Colonic mucosa (tissue), 4 donors: ENCODE results near the gene SYK. TPM values are rescaled to one million over a fixed set of nuclear protein-coding genes. Genes with fewer than 3 reads are reported as not detected.

Source experiments
- DNase-seq: peaks from one replicate; pipeline ENCODE4 v3.0.0-alpha.2; 2020
- H3K27ac ChIP-seq: fragments of 200-600 bp; one replicate; pipeline ENCODE4 v1.8.0; 2021
- H3K27me3 ChIP-seq: fragments of 200-600 bp; one replicate; pipeline ENCODE4 v1.8.0; 2021
- H3K36me3 ChIP-seq: fragments of 200-600 bp; one replicate; pipeline ENCODE4 v1.8.0; 2021
- H3K4me1 ChIP-seq: fragments of 200-600 bp; one replicate; pipeline ENCODE4 v1.8.0; 2021; ENCODE audit warnings: mild to moderate bottlenecking
- H3K4me3 ChIP-seq: fragments of 200-600 bp; one replicate; pipeline ENCODE4 v1.8.0; 2021
- H3K9ac ChIP-seq, 2 donors: one replicate each; pipeline ENCODE4 v1.7.0; 2013; ENCODE audit warnings: control low read depth in 2 of 2, low read depth in 2 of 2, low read length in 2 of 2
- H3K9me3 ChIP-seq: fragments of 200-600 bp; one replicate; pipeline ENCODE4 v1.8.0; 2021
- intact Hi-C: fragments of 100-400 bp; cut with DNase I; formaldehyde crosslinking; loops from one replicate; pipeline ENCODE4 v1.14.1; 2022
- total RNA-seq, 2 donors: library from RNA; stranded (reverse); fragmentation: NEBNext Ultra II Directional in 1 of 2; extraction: Animal tissue kit (Norgen Biotek cat#: 25700) in 1 of 2; gene quantifications; one replicate each; pipeline ENCODE4 v1.2.1, GENCODE V29; 2021
- TF ChIP-seq, protein P1 (sequence below): fragments of 200-600 bp; IDR thresholded peaks from one replicate; pipeline ENCODE4 v1.8.0; 2022; ENCODE audit warnings: antibody characterized with exemption, mild to moderate bottlenecking
- donor health status: healthy.
- donor health status: DM: no; HTN: no; CAD: no.
- donor health status: DM: no; HTN: no; CAD: no.

SYK gene
- total RNA-seq, 2 donors from 2014 or later, result 58.1 to 92.6 TPM

DNA sequence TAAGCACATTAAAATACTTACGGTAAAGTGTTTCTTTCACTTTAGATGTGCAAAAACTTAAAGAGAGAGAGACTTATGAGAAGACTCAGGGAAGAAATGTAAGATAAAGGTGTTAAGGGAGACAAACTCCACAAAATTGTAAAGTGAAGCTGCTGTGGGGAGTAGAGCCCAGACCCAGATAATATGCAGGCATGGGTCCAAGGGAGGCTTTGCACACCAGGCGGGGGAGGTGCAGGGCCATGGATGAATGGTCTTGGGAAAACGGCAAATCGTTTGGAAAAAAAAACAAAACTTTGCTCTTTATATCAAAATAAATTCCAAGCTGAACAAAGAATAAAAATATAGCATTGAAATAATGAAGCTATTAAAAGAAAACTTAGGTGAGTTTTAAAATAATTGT, 9.1 kb downstream of the SYK start:
- intact Hi-C loops, result no loop called here

GRCh38 chr9:90813046-90813445, 11.4 kb downstream of the SYK start:
- TF ChIP-seq, protein P1, sequence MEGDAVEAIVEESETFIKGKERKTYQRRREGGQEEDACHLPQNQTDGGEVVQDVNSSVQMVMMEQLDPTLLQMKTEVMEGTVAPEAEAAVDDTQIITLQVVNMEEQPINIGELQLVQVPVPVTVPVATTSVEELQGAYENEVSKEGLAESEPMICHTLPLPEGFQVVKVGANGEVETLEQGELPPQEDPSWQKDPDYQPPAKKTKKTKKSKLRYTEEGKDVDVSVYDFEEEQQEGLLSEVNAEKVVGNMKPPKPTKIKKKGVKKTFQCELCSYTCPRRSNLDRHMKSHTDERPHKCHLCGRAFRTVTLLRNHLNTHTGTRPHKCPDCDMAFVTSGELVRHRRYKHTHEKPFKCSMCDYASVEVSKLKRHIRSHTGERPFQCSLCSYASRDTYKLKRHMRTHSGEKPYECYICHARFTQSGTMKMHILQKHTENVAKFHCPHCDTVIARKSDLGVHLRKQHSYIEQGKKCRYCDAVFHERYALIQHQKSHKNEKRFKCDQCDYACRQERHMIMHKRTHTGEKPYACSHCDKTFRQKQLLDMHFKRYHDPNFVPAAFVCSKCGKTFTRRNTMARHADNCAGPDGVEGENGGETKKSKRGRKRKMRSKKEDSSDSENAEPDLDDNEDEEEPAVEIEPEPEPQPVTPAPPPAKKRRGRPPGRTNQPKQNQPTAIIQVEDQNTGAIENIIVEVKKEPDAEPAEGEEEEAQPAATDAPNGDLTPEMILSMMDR, result no peak
- Histone ChIP-seq H3K27ac (no peak overlapping the region), H3K9ac (no peak overlapping the region), H3K4me3 (no peak overlapping the region), H3K9me3 (no peaks in the 10 kb centered on the region), H3K36me3 (no peaks in the 10 kb centered on the region), H3K4me1 (no peaks in the 10 kb centered on the region), H3K27me3 (no peaks in the 10 kb centered on the region)
- intact Hi-C loops, result no loop called here
- DNase-seq, result no peak

More for the DNA sequence above, 9.1 kb downstream of the SYK start:
- Histone ChIP-seq H3K4me1 (no peaks in the 10 kb centered on the region), H3K4me3 (no peak overlapping the region), H3K9me3 (no peaks in the 10 kb centered on the region), H3K36me3 (no peaks in the 10 kb centered on the region), H3K9ac (no peak overlapping the region), H3K27me3 (no peaks in the 10 kb centered on the region), H3K27ac (no peak overlapping the region)
- TF ChIP-seq, protein P1, result no peak
- no peak for DNase-seq

DNA sequence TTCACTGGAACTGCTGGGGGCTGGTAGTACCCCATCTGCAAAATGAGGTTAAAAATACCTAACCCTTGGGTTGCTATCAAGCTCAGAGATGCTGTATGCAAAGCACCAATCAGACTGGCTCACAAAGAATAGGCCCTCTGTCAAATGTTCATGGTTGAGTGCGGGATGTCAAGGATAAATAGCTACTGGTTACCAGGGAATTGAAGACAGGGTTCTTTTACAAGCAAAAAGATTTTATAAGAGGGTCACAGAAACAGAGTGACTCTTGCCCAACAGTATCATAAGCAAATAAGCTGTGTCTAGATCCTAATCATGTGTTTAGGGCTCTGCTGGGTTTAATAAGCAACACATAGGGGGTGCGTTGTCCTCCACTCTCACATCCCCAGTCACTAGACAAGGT, 11.9 kb downstream of the SYK start:
- TF ChIP-seq, protein P1, result no peak
- Histone ChIP-seq H3K36me3 (no peaks in the 10 kb centered on the region), H3K9me3 (no peaks in the 10 kb centered on the region), H3K27me3 (no peaks in the 10 kb centered on the region), H3K27ac (no peak overlapping the region), H3K9ac (no peak overlapping the region), H3K4me1 (no peaks in the 10 kb centered on the region), H3K4me3 (no peak overlapping the region)
- no peak for DNase-seq
- intact Hi-C loops, result no loop called here

DNA sequence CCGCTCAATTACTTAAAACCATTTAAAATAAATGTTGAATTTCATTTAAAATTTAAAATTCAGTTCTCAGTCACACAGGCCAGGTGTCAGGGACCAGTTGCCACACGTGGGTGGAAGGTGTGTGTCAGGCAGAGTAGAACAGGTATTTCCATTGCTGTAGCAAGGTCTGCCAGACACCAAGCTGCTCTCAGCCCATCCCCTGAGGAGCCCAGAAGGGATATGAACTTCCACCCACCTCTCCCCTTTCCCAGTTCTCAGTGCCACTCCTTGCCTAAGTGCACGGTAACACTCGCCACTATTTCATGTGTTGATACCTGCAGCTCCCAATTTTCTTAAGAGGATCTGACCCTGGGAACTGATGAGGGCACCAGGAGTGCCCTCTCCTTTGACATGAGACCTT, 12.7 kb downstream of the SYK start:
- Histone ChIP-seq H3K4me3 (no peak overlapping the region), H3K9ac (no peak overlapping the region), H3K27ac (no peak overlapping the region), H3K27me3 (no peaks in the 10 kb centered on the region), H3K36me3 (no peaks in the 10 kb centered on the region), H3K9me3 (no peaks in the 10 kb centered on the region), H3K4me1 (no peaks in the 10 kb centered on the region)
- intact Hi-C loops, result no loop called here
- no peak for DNase-seq
- TF ChIP-seq, protein P1, result no peak

DNA sequence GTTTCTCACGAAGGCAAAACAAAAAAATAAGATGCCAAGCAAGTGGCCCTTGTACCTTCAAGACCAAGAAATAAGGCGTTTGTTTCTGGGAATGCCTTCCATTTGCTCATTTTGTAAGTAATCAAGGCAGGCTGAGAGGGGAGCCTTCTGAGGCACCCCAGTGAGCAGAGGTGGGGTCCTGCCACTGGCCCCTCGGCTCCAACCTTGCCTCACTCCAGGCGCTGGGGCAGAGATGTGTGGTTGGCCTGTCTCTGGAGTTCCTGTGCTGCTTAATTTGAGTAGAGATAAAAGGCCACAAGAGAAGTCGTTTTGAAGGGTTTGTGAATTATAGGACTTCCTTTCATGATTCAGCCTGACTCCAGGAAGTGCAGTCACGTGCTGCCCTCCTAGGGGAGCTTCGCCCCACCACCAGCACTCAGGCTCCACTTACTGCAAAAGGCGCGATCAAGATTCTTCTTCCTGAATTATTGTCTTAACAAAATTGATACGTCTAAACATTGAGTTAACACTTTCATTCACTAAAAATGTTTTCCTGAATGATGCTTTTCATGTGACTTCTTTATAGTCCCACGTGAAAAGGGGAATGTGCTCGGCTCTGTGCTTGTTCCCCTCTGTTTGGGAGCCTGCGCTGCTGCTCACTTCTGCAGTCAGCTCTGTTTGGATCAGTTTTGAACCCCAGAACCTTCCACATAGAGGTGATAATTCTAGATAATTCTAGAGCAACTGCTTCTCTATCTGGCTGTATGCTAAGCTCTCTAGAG, 13.7 kb downstream of the SYK start:
- intact Hi-C loops, result no loop called here
- Histone ChIP-seq H3K36me3 (no peaks in the 10 kb centered on the region), H3K4me1 (no peaks in the 10 kb centered on the region)

More for the DNA sequence above, 13.7 kb downstream of the SYK start:
- Histone ChIP-seq H3K27ac (peak overlapping the region; percentile 30), H3K4me3 (no peak overlapping the region), H3K9me3 (no peaks in the 10 kb centered on the region), H3K27me3 (no peaks in the 10 kb centered on the region), H3K9ac (no peak overlapping the region)
- TF ChIP-seq, protein P1, result no peak
- DNase-seq, result no peak
